Anterior cingulate cortex (tissue), 58 donors: Measurements from ENCODE around the gene RMC1.
"Not testable (repeated sequence)": the region's sequence is repeated elsewhere in the genome, so short reads cannot be mapped to it uniquely, and the experiment has no call there.

Experiments used
- DNase-seq, 58 donors: peaks; one replicate each; lab custom pipeline; 2025; lab: John Stamatoyannopoulos, UW

The RMC1 gene

GRCh38 chr18:23577521-23577920 is 74.2 kb downstream of the RMC1 start:
- DNase-seq, result not testable (repeated sequence)

GRCh38 chr18:23578067-23578701 is 74.9 kb downstream of the RMC1 start:
- no peak for DNase-seq

- no peak for DNase-seq
Measured at GRCh38 chr18:23578891-23579653, 75.8 kb downstream of the RMC1 start.

GRCh38 chr18:23580677-23581367 is 77.5 kb downstream of the RMC1 start:
- no peak for DNase-seq
